HG02610 (cell line): ENCODE results near the gene CCT7.
A peak's percentile ranks its signal among the peaks of the same experiment; 100 is the strongest.
"Not testable (repeated sequence)": the region's sequence is repeated elsewhere in the genome, so short reads cannot be mapped to it uniquely, and the experiment has no call there.

ENCODE experiments used
- ATAC-seq: cut with Tn5 transposase; IDR thresholded peaks from one replicate; pipeline ENCODE4 v1.9.1; 2021; ENCODE audit warnings: mild to moderate bottlenecking, moderate library complexity; ENCODE audit not compliant: unreplicated experiment

CCT7 gene

DNA sequence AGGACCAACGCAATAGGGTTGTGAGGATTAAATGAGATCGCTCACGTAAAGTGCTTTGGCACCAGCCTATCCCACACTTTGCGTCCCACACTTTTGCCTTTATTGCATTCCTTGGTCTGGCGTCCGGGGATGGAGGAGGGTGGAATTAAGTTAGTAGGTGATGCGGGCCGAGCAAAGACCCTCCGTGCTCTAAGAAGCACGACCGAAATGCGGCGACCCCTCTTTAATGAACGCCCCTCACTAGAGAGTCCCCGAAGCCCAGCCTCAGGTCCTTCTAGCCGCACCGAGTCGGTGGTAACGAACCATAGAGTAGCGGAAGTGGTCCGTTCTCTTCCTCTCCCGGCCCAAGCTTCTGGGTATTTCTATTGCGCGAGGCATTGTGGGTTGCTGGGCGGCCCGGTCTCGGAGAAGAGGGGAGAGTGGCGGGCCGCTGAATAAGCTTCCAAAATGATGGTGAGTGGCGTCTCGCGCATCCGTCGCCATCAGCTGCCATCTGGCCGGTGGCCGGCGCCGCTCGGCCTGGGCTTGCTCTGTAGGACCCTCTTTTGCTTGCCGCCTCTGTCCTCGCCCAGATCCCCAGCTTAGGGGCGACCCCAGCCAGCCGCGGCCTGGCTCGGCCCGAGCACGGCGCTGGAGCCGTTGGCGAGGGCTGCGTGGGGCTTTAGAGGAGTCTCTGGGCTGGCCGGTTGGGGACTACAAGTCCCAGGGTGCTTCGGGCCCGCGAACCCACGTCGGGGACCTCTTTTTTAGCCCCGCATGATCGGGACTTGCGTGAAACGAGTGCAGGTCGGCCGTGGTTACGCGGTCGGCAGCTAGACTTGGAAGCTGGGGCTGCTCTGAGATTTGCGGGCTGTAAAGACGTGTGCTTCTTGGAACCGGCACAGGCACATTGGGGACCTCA lies at the start of gene CCT7:
Gene CCT7, plus strand, starts transcription at position 377 of the 901 bp plus-strand sequence. Its CDS starts 71 bp downstream, at position 448.
- ATAC-seq = peak; percentile 64

DNA sequence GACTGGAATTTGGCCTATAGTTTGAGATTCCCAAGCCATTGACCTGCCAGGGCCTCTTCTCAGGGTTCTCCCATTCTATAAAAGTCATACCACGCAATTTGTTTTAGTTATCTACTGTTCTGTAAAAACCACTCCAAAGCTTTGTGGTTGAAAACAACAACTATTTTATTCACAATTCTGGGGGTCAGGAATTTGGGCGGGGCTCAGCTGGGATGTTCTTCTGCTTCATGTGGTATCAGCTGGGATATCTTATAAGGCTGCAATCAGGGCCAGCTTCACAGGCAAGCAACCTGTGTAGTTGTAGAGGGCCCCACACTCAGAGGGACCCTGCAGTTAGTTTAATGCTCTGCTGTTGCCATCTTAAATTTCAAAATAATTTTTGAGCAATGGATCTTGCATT lies 48.1 kb upstream of the CCT7 start:
- no peak for ATAC-seq

DNA sequence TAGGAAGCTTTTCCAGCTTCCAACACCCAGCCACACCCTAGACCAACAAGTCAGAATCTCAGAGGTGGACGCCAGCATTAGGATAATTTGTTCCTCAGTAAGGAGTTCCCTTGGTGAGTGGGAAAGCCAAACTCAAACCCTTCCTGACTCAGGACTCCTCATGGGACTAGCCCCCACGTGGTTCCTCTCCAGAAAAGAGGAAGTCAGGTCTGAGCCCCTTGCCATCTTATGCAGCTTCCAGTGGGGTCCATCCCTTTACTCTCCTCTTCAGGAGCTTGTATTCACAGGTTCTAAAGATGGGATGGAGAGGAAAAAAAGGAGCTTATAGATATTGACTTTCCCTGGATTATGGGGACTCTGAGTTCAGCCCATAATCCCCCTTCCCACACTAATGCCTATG lies 46.6 kb upstream of the CCT7 start:
- no peak for ATAC-seq

DNA sequence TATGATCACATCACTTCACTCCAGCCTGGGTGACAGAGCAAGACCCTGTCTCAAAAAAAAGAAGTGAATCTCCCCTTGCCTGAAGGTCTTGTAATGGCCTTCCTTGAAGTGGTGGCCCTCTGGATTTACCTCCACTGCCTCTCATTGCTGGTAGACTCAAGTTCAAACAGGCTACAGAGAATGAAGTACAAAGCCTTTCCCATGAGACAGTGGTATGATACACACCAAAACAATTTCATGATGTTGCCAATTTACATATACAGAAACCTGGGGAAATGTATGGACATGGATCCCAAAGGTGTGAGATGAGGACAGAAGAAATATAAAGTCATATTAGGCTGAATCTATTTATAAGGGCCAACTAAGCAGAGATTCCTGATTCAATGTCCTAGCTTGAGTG lies 36.5 kb upstream of the CCT7 start:
- ATAC-seq = no peak

DNA sequence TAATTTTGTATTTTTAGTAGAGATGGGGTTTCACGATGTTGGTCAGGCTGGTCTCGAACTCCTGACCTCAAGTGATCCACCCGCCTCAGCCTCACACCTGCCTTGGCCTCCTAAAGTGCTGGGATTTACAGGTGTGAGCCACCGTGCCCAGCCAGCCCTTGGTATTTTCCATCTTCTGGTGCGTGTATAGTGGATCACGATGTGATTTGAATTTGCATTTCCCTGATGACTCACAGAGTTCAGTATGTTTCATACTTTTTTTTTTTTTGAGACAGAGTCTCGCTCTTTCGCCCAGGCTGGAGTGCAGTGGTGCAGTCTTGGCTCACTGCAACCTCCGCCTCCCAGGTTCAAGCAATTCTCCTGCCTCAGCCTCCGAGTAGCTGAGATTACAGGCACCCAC lies 33.8 kb upstream of the CCT7 start:
- ATAC-seq = not testable (repeated sequence)

- ATAC-seq = no peak
Observed at GRCh38 chr2:73202156-73203054, 31.7 kb upstream of the CCT7 start, which contains the start of gene NOTO. NOTO (plus strand) TSS chr2:73202574; CDS start chr2:73202667, 93 bp downstream.

- no peak for ATAC-seq
Observed at GRCh38 chr2:73203055-73203681, 30.9 kb upstream of the CCT7 start.

- ATAC-seq = no peak
Observed at GRCh38 chr2:73205611-73206010, 28.5 kb upstream of the CCT7 start.

GRCh38 chr2:73208258-73208657 lies 25.9 kb upstream of the CCT7 start:
- no peak for ATAC-seq

GRCh38 chr2:73210019-73210418 lies 24.1 kb upstream of the CCT7 start:
- ATAC-seq = no peak

- no peak for ATAC-seq
Observed at GRCh38 chr2:73210696-73211095, 23.4 kb upstream of the CCT7 start.

DNA sequence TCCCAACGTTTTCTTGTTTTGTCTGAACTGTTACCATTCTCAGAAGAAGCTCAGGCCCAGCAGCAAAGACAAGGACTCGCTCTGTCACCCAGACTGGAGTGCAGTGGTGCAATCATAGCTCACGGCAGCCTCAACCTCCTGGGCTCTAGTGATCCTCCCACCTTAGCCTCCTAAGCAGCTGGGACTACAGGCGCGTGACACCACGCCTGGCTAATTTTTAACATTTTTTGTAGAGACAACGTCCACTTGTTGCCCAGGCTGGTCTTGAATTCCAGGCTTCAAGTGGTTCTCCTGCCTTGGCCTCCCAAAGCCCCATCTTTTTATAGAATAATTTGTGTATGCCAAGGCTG lies 22.0 kb upstream of the CCT7 start:
- no peak for ATAC-seq

- ATAC-seq = peak; percentile 66
Observed at GRCh38 chr2:73212448-73213176, 21.5 kb upstream of the CCT7 start.

DNA sequence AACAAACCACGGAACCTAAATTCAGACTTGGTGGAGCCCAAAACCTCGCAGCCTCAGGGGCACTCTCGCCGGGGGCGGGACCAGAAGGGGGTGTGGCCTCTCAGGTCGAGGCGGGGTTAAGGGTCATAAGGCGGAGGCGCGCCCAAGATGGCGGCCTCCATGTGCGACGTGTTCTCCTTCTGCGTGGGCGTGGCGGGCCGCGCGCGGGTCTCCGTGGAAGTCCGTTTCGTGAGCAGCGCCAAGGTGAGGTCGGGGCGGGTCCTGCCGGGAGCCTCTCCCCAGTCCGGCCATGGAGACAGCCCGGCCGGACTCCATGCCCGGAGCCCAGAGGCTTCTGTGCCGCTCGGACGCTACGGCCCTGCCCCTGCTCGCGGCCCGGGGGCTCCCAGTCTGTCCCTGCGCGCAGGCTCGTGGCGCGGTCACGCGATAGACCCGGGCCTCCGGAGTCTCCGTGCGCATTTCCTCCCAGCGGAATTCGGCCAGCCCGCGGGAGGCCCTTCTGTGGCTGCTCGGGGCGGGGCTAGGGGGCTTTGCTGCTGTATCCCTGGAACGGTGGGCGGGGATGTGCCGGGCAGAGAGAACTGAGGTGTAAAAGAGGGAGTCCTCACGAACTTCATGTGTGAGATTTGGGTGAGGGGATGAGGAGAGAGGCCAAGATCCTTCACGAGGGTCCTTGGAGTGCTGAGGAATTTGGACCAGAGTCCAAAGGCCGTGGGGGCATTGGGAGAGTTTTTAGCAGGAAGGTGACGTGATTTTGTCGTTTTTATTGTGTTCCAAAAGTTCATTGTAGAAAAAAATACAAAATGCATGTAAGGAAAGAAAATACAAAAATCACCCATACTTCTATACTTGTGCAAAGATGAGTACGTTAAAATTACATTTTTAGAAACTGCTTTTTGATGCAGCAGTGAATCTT lies 19.7 kb upstream of the CCT7 start, which contains the start of gene SMYD5:
Gene SMYD5, plus strand, starts transcription at position 126 of the 916 bp plus-strand sequence. Its CDS starts 22 bp downstream, at position 148.
- peak; percentile 90 for ATAC-seq

- ATAC-seq = no peak
Observed at GRCh38 chr2:73215254-73215653, 18.9 kb upstream of the CCT7 start.

GRCh38 chr2:73217160-73217559 lies 16.9 kb upstream of the CCT7 start:
- no peak for ATAC-seq

DNA sequence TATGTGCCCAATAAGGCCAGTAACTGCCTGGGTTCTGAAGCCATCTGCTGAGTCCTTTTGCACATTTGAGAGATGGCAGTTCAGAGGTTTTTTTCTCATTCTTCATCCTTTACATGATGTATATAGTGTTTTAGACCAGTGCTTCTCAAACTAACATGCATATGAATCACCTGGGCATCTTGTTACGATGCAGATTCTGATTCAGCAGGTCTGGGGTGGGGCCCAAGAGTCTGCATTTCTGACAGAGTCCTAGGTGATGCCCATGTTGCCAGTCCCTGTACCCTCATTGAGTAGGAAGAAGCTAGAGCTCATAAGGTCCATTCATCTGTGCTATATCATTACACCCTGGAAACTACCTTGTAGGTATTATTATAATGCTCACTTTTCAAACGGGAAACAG lies 16.3 kb upstream of the CCT7 start:
- no peak for ATAC-seq

- no peak for ATAC-seq
Observed at GRCh38 chr2:73218298-73218697, 15.8 kb upstream of the CCT7 start.

DNA sequence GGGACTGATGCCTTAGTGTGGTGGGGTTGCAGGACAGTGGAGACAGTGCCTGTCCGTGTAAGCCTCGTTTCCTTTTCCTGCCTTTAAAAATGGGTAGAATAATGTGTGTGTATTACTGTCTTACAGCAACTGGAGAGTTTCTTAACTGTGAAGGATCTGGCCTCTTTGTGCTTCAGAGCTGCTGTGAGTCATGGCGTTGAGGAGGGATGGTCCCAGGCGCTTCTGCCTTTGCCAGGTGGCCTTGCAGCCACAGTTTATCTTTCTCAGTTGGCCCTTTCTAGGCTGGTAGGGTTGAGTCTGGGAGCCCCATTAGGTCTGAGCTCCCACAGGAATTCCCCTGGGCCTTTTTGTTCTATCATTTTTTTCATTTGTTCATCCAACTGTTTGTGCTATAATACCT lies 10.3 kb upstream of the CCT7 start:
- ATAC-seq = no peak
